Mucosa of rectum (tissue), 2 donors: Measurements from ENCODE around the gene TRPC4AP.

Experiments used
- H3K27ac ChIP-seq, 2 donors: one replicate each; pipeline ENCODE4 v1.7.0; 2013; ENCODE audit warnings: inconsistent platforms in 2 of 2, low read depth in 2 of 2, low read length in 2 of 2
- H3K27me3 ChIP-seq, 2 donors: one replicate each; pipeline ENCODE4 v1.7.0; 2013; ENCODE audit warnings: low read length in 2 of 2; ENCODE audit not compliant: control insufficient read depth in 2 of 2, insufficient read depth in 2 of 2
- H3K36me3 ChIP-seq, 2 donors: one replicate each; pipeline ENCODE4 v1.7.0; 2013; ENCODE audit warnings: low read length in 2 of 2; ENCODE audit not compliant: control insufficient read depth in 2 of 2, insufficient read depth in 2 of 2
- H3K4me1 ChIP-seq, 2 donors: one replicate each; pipeline ENCODE4 v1.7.0; 2013; ENCODE audit warnings: low read length in 2 of 2, mild to moderate bottlenecking in 1 of 2; ENCODE audit not compliant: control insufficient read depth in 2 of 2, insufficient read depth in 2 of 2
- H3K4me3 ChIP-seq, 2 donors: one replicate each; pipeline ENCODE4 v1.7.0; 2013; ENCODE audit warnings: low read length in 2 of 2
- H3K9ac ChIP-seq, 2 donors: one replicate each; pipeline ENCODE4 v1.7.0; 2013; ENCODE audit warnings: low read length in 2 of 2, low read depth in 1 of 2, mild to moderate bottlenecking in 1 of 2
- H3K9me3 ChIP-seq, 2 donors: one replicate each; pipeline ENCODE4 v1.7.0; 2013; ENCODE audit warnings: low read length in 2 of 2; ENCODE audit not compliant: control insufficient read depth in 2 of 2
- donor health status: healthy.
- donor health status: Normal muscosa, but diverticular disease.

Gene TRPC4AP

GRCh38 chr20:34983089-34983820 lies 109.4 kb downstream of the TRPC4AP start:
- H3K4me1 ChIP-seq: peaks cover 16 to 19% of the 10 kb centered on the region in 2 donors

GRCh38 chr20:34982270-34983088 lies 110.1 kb downstream of the TRPC4AP start:
- Histone ChIP-seq H3K9ac (no peak overlapping the region), H3K9me3 (no peaks in the 10 kb centered on the region), H3K27me3 (peaks cover 0 to 7% of the 10 kb centered on the region in 2 donors), H3K27ac (no peak overlapping the region), H3K4me1 (peaks cover 16 to 19% of the 10 kb centered on the region in 2 donors), H3K4me3 (no peak overlapping the region), H3K36me3 (no peaks in the 10 kb centered on the region)

More at GRCh38 chr20:34983089-34983820, 109.4 kb downstream of the TRPC4AP start:
- Histone ChIP-seq H3K4me3 (no peak overlapping the region), H3K27me3 (peaks cover 0 to 7% of the 10 kb centered on the region in 2 donors), H3K27ac (no peak overlapping the region), H3K9ac (peak overlapping the region in 1 of 2 donors; percentile 57), H3K9me3 (no peaks in the 10 kb centered on the region), H3K36me3 (no peaks in the 10 kb centered on the region)

DNA sequence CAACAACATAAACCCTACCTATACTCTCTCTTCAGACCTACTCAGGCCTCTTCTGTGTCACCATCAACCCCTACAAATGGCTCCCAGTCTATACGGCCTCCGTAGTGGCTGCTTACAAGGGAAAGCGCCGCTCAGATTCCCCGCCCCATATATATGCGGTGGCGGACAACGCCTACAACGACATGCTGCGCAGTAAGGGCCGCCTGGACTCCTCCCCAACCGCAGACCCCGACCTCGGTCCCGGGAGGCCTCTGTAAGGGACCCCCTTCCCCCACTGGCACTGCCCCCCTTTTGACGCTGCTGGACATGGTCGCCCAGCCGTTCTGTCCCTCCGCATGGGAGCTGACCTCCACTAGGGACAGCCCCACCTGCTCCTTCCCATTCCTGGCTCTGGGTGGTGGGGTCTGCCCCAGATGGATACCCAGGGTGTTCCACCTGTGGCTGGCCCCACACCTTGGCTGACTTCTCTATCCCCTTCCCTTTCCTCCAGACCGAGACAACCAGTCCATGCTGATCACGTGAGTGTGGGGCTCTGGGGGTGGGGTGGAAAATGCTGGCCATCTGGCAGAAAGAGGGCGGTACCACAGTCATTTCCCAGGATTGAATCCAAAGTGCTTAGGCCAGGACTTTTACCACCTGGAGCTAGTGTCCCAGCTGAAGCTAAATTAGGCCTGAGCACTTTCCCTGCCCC lies 111.9 kb downstream of the TRPC4AP start:
- no peaks in the 10 kb centered on the region for H3K9me3 ChIP-seq
- peaks cover 0 to 7% of the 10 kb centered on the region in 2 donors for H3K27me3 ChIP-seq
- H3K9ac ChIP-seq: no peak overlapping the region
- H3K36me3 ChIP-seq: no peaks in the 10 kb centered on the region
- peak overlapping the region in 1 of 2 donors; percentile 49 for H3K27ac ChIP-seq
- no peak overlapping the region for H3K4me3 ChIP-seq
- peaks cover 16 to 19% of the 10 kb centered on the region in 2 donors for H3K4me1 ChIP-seq

GRCh38 chr20:34979366-34980153 lies 113.0 kb downstream of the TRPC4AP start:
- Histone ChIP-seq H3K4me3 (no peak overlapping the region), H3K9ac (no peak overlapping the region), H3K27me3 (peaks cover 0 to 5% of the 10 kb centered on the region in 2 donors), H3K9me3 (no peaks in the 10 kb centered on the region), H3K27ac (no peak overlapping the region), H3K36me3 (no peaks in the 10 kb centered on the region), H3K4me1 (peaks cover 16 to 17% of the 10 kb centered on the region in 2 donors)

GRCh38 chr20:34978092-34978744 lies 114.4 kb downstream of the TRPC4AP start:
- Histone ChIP-seq H3K4me3 (no peak overlapping the region), H3K36me3 (no peaks in the 10 kb centered on the region), H3K27me3 (no peaks in the 10 kb centered on the region), H3K9me3 (no peaks in the 10 kb centered on the region), H3K27ac (no peak overlapping the region), H3K9ac (no peak overlapping the region), H3K4me1 (peaks cover 4 to 5% of the 10 kb centered on the region in 2 donors)

DNA sequence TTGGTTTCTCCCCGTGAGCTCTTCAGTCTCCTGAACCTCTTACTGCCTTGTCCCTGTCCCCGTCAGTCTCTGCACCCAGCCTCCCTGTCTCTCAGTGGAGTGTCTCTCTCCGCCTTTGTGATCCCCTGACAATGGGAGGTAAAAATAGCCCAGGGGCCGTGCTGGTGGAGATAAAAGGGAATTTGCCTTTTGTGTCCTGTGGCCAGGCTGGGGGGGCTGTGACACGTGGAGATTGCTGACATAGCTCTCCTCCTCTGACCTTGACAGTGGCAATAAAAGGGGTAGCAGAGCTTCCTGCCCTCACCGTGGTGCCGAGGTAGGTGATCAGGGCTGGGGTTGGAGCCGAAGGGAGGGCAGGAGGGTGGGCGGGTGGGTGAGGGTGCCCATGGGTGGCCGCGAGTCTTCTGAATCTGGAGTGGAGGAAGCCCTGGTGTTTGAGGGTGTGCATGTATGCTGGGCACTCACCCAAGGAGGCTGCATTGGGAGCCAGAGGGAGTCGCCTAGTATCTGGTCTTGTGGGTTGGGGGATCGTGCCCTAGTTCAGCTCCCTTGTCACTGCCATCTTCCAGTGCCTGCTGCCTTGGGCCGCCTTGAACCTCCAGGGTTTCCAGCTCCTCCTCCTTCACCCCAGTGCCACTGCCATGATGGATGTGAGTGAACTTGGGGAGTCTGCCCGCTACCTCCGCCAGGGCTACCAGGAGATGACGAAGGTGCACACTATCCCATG lies 115.1 kb downstream of the TRPC4AP start:
- Histone ChIP-seq H3K4me3 (no peak overlapping the region), H3K27ac (no peak overlapping the region), H3K4me1 (peaks cover 3 to 5% of the 10 kb centered on the region in 2 donors), H3K9ac (no peak overlapping the region), H3K36me3 (no peaks in the 10 kb centered on the region), H3K9me3 (no peaks in the 10 kb centered on the region), H3K27me3 (no peaks in the 10 kb centered on the region)

- Histone ChIP-seq H3K9ac (no peak overlapping the region), H3K27ac (no peak overlapping the region), H3K4me1 (peaks cover 3 to 5% of the 10 kb centered on the region in 2 donors), H3K4me3 (no peak overlapping the region), H3K36me3 (no peaks in the 10 kb centered on the region), H3K9me3 (no peaks in the 10 kb centered on the region), H3K27me3 (no peaks in the 10 kb centered on the region)
These were observed 116.3 kb downstream of the TRPC4AP start for GRCh38 chr20:34976286-34976685.

DNA sequence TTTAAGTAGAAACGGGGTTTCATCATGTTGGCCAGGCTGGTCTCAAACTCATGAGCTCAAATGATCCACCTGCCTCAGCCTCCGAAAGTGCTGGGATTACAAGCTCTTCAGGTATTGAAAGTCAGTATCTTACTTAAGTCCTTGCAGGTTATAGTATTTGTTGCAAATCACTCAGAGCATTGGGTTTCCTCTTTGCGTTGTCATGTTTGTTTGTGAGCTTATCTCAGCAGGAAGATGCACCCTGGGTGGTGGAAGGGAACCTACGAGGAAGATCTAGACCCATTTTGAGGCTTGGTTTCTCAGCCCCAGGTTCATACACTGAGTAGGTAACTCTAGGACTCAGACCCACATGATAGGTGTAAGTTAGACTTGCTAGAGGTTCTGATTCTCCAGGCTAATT lies 118.4 kb downstream of the TRPC4AP start:
- Histone ChIP-seq H3K4me1 (no peaks in the 10 kb centered on the region), H3K9me3 (no peaks in the 10 kb centered on the region), H3K27me3 (no peaks in the 10 kb centered on the region), H3K9ac (no peak overlapping the region), H3K4me3 (no peak overlapping the region), H3K36me3 (no peaks in the 10 kb centered on the region), H3K27ac (no peak overlapping the region)
